Glomerular visceral epithelial cell (primary cell): ENCODE measurements around the gene C21orf91.
A peak's percentile ranks its signal among the peaks of the same experiment; 100 is the strongest.

Experiments used
- DNase-seq: peaks from one replicate; pipeline ENCODE4 v3.0.0-alpha.2; 2016; ENCODE audit errors: extremely low spot score

The C21orf91 gene

GRCh38 chr21:17819114-17819876, at the start of gene C21orf91:
TSS of gene C21orf91 (minus strand) at chr21:17819356. CDS start at chr21:17818318, 1,038 bp downstream.
- peak; percentile 88 for DNase-seq

GRCh38 chr21:17866590-17866989, 47.4 kb upstream of the C21orf91 start:
- DNase-seq, result no peak

- no peak for DNase-seq
Observed at GRCh38 chr21:17859661-17860060, 40.5 kb upstream of the C21orf91 start.

GRCh38 chr21:17858747-17859146, 39.6 kb upstream of the C21orf91 start:
- DNase-seq, result no peak

DNA sequence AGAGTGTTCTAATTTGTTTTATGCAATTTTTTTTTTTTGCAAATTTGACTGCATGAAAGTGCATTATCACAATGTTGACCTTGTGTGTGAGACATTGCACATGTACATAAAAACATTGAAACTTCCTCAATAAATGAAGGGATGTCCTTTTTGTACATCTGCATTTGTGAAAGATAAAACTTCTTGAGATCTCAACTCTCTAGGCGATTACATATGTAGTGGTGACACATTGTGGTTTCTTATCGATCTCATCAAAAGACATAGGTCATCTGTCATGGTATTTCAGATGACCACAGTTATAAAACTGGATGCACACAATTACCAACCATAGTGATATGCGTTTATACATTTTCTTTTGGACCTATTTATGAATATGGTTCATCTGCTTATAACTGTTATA, 35.6 kb upstream of the C21orf91 start:
- no peak for DNase-seq

GRCh38 chr21:17853393-17854275, 34.5 kb upstream of the C21orf91 start:
- DNase-seq, result no peak

DNA sequence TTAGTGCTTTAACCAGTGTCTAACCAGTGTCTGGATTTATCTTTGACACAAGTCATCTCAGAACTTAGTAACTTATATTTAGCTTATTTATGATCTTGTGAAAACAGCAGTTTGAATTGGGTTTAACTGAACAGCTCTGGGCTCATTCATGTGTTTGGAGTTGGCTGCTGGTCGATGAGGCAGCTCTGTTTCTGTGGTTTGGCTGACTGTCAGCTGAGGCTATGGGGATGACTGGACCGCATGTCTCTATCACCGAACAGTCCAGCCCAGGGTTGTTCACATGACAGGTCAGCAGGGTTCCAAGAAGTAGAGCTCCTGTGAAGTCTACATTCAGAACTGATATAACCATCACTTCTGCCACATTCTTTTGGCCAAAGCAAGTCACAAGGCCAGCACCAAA, 29.1 kb upstream of the C21orf91 start:
- DNase-seq, result peak; percentile 93

DNA sequence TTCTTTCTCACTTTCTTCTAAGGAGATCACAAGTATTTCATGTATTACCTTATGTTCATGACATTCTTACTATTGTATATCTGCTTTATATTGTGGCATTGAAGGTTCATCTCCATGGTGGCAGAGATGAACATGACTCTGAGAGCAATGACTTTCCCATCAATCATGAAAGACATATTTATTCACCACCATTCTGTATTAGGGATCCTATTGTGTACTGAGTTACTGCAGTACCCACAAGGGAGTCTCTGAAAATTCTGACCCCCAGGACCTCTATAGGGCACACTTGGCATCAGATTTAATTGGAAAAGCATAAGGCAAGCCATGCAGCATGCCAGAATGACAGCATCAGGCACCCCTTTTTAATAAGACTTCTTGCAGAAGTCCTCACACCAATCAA, 21.9 kb upstream of the C21orf91 start:
- DNase-seq, result no peak

DNA sequence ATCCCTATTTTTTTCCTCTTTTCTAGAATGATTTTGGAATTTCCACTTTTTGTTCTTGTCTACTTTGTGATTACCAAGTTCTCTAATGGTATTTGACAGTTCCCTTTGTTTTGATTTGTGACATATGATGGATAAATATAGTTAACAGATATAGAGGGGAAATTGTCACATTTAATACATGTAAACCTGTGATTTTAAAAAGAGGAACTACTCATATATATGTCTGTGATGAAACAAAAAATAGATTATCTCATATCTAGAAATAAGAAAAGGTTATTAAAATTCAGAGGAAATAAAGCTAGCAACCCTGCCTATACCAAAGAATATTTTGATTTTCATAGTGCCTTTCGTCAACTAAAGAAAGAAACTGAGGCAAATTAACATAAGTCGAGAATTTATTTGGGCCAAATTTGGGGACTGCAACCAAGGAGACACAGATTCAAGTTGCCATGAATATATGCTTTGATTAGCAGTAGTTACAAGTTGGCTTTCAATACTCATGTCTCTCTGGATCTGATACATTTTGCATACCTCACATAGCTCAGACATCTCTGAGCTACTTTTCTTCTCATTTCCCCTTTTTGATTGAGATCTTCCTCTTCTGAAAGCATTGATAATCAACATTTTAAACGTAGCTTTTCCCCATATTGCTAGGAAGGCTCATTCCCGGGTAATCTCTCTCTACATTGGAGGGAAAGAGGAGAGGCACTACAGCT, 15.6 kb upstream of the C21orf91 start:
- DNase-seq, result no peak

GRCh38 chr21:17829472-17829871, 10.3 kb upstream of the C21orf91 start:
- DNase-seq, result peak; percentile 37

GRCh38 chr21:17828223-17828622, 9.1 kb upstream of the C21orf91 start:
- DNase-seq, result peak; percentile 25

DNA sequence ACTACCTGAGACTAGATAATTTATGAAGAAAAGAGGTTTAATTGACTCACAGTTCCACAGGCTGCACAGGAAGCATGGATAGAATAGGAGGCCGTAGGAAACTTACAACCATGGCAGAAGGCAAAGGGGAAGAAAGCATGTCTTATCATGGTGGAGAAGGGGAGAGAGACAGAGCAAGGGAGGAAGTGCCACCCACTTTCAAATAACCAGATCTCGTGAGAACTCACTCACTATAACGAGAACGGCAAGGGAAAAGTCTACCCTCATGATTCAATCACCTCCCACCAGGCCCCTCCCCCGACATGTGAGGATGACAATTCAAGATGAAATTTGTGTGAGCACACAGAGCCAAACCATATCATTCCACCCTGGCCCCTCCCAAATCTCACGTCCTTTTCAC, 4.7 kb upstream of the C21orf91 start:
- no peak for DNase-seq

- DNase-seq, result no peak
Observed at GRCh38 chr21:17821121-17821520, 2.0 kb upstream of the C21orf91 start.

- DNase-seq, result no peak
Observed at GRCh38 chr21:17819877-17820229, 697 bp upstream of the C21orf91 start.

DNA sequence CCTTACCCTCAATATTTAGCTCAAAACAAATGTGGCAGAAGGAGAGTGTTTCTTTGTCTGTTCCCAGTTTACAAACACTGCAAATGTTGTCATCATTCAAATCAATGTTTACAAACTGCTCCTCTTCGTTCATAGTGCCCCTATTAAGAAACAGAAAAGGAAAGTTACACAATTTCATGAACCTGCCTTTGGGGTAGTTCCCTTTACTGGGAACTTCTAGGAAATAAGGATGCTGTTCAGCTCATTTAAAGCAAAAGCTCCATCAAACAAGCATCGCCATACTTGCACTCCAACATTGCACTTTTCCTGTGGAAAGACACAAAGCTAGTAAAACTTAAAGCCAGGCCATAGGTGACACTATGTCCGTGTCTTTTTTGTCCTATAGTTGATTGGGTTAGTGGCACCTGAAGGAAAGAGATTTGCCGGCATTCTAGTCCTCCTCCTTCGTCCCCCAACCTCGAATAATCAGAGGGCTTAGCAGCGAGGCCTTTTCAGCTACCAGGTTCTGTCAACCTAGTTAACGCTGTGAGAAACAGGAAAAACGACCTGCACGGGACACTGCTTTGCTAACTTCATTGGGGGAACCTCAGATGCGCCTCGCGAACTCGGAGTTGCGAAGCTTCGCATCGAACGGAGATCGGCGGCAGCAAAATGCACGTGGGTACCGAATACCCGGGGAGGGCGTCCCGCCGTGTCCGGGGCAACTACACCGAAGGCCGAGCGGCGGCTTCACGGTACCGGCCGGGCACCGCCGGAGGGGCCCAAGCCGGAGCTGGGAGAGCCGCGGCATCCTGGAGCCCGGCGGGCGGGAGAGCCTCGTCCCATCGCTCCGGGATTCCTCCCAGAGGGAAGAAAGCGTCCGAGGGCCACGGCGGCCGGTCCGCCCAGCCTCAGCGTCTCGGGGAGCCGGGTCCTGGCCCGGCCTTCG, 706 bp downstream of the C21orf91 start:
- DNase-seq, result peak; percentile 37

DNA sequence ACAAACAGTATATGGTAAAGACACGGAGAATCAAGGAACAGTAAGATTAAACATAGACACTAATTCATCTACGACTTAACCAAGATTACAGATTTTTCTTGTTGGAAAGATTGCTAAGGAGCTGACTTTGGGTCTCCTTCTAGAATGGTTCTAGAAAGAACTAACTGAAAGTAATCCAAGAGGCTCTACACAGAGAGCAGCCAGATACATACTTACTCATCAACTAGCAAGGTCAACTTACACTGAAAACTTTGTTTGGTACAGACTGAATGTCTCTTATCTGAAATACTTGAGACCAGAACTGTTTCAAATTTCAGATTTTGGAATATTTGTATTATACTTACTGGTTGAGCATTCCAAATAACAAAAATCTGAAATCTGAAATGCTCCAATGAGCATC, 5.8 kb downstream of the C21orf91 start:
- DNase-seq, result no peak

GRCh38 chr21:17805966-17806365, 13.2 kb downstream of the C21orf91 start:
- DNase-seq, result no peak

GRCh38 chr21:17803536-17803935, 15.6 kb downstream of the C21orf91 start:
- no peak for DNase-seq

DNA sequence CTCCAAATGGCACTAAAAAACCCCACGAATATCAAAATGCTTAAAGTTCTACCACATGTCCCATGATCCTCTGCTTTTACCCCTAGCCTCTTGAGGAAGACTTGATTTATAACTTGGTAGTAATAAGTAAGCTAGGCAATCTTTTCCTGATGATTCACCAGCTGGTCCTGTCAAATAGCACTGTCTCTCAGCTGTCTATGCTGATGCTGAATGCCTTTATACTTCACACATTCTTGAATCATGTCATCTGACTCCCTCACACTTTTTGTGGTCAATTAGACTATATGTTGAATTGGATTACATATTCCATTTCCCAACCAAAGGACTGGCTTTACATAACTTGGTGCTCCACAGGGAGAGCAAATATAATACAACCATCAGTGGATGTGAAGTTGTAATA, 16.6 kb downstream of the C21orf91 start:
- peak; percentile 79 for DNase-seq

- DNase-seq, result no peak
Observed at GRCh38 chr21:17799414-17800164, 19.6 kb downstream of the C21orf91 start.

- DNase-seq, result no peak
Observed at GRCh38 chr21:17798796-17799195, 20.4 kb downstream of the C21orf91 start.
